SK-N-SH (cell line): ENCODE results near the gene CCND1. TPM values are rescaled to one million over a fixed set of nuclear protein-coding genes. Genes with fewer than 3 reads are reported as not detected.

Experiments used
- CTCF ChIA-PET: fragments of 300-600, 350-600 bp; formaldehyde crosslinking; extraction: SDS; loops from one replicate; lab custom pipeline; 2021; lab: Yijun Ruan, JAX
- POLR2A ChIA-PET: fragments of 350-600 bp; sonication (Branson Sonifier 250); formaldehyde crosslinking; extraction: SDS; loops from one replicate; lab custom pipeline; 2020; ENCODE audit warnings: antibody characterized with exemption, inconsistent platforms; lab: Yijun Ruan, JAX
- DNase-seq: peaks from one replicate; pipeline ENCODE4 v3.0.0; 2012
- H2AFZ ChIP-seq: fragments of 200-600 bp; sonication (generic); 2 replicates; pipeline ENCODE4 v1.8.1; 2016; ENCODE audit warnings: antibody characterized with exemption, mild to moderate bottlenecking, low read depth
- H3F3A ChIP-seq: fragments of 200-600 bp; sonication (generic); replicated peaks from 2 replicates; pipeline ENCODE3; 2016; ENCODE audit warnings: antibody characterized with exemption, mild to moderate bottlenecking; ENCODE audit not compliant: insufficient read depth
- H3K27ac ChIP-seq, 2 experiments: fragments of 200-500 bp in 1 of 2; fragments of 200-600 bp in 1 of 2; sonication (Bioruptor generic) in 1 of 2; sonication (generic), shearing (Covaris generic) in 1 of 2; 2 replicates each; pipeline versions ENCODE4 v1.5.1 to v1.6.1; 2014 to 2016; ENCODE audit warnings: low read depth in 2 of 2, inconsistent platforms in 1 of 2, low read length in 1 of 2, mild to moderate bottlenecking in 1 of 2, mixed read lengths in 1 of 2
- H3K27me3 ChIP-seq: fragments of 200-600 bp; sonication (generic), shearing (Covaris generic); 2 replicates; pipeline ENCODE4 v1.6.1; 2016; ENCODE audit warnings: mixed run types; ENCODE audit not compliant: insufficient read depth
- H3K36me3 ChIP-seq, 2 experiments: fragments of 200-500 bp in 1 of 2; fragments of 200-600 bp in 1 of 2; sonication (Bioruptor generic) in 1 of 2; sonication (generic) in 1 of 2; replicated peaks in 1 of 2; 2 replicates each; pipeline versions ENCODE3 to v1.5.1; 2014 to 2016; ENCODE audit warnings: low read length in 1 of 2, mild to moderate bottlenecking in 1 of 2; ENCODE audit not compliant: insufficient read depth in 2 of 2, control insufficient read depth in 1 of 2
- H3K4me1 ChIP-seq, 2 experiments: fragments of 200-500 bp in 1 of 2; fragments of 200-600 bp in 1 of 2; sonication (Bioruptor generic) in 1 of 2; sonication (generic), shearing (Covaris generic) in 1 of 2; 2 replicates each; pipeline versions ENCODE4 v1.5.1 to v1.6.1; 2014 to 2016; ENCODE audit warnings: low read depth in 1 of 2, low read length in 1 of 2, mixed run types in 1 of 2; ENCODE audit not compliant: insufficient read depth in 2 of 2, control insufficient read depth in 1 of 2
- H3K4me2 ChIP-seq: fragments of 200-600 bp; sonication (generic), shearing (Covaris generic); 2 replicates; pipeline ENCODE4 v1.6.1; 2017; ENCODE audit warnings: mixed run types
- H3K4me3 ChIP-seq, 2 experiments: fragments of 200-500 bp in 1 of 2; fragments of 200-600 bp in 1 of 2; sonication (Bioruptor generic) in 1 of 2; sonication (generic), shearing (Covaris generic) in 1 of 2; 2 replicates each; pipeline versions ENCODE4 v1.5.1 to v1.8.1; 2014 to 2016; ENCODE audit warnings: low read depth in 2 of 2, inconsistent platforms in 1 of 2, low read length in 1 of 2, mild to moderate bottlenecking in 1 of 2, mixed read lengths in 1 of 2, moderate library complexity in 1 of 2
- H3K79me2 ChIP-seq: fragments of 200-600 bp; sonication (generic); 2 replicates; pipeline ENCODE4 v1.8.1; 2017; ENCODE audit warnings: mild to moderate bottlenecking; ENCODE audit not compliant: insufficient read depth
- H3K9ac ChIP-seq: fragments of 200-600 bp; sonication (generic); 2 replicates; pipeline ENCODE4 v1.6.1; 2017; ENCODE audit warnings: mixed run types
- H3K9me2 ChIP-seq: fragments of 200-600 bp; sonication (generic); 2 replicates; pipeline ENCODE4 v1.6.1; 2017; ENCODE audit warnings: mixed run types
- H3K9me3 ChIP-seq: fragments of 200-600 bp; sonication (generic); 2 replicates; pipeline ENCODE4 v1.6.1; 2017; ENCODE audit warnings: mixed run types, mild to moderate bottlenecking, moderate library complexity
- H4K20me1 ChIP-seq: fragments of 200-600 bp; sonication (generic); 2 replicates; pipeline ENCODE4 v1.6.1; 2017; ENCODE audit warnings: mild to moderate bottlenecking, mixed run types; ENCODE audit not compliant: insufficient read depth
- EP300 ChIP-seq, 2 experiments: IDR thresholded peaks; 2 replicates each; pipeline versions ENCODE4 v1.4.0 to v1.6.1; 2012; ENCODE audit warnings: borderline replicate concordance in 1 of 2, low read depth in 1 of 2, low read length in 1 of 2
- FOSL2 ChIP-seq: IDR thresholded peaks from 2 replicates; pipeline ENCODE4 v1.4.0; 2012; ENCODE audit warnings: low read depth, mild to moderate bottlenecking, moderate library complexity, borderline replicate concordance
- FOXM1 ChIP-seq: IDR thresholded peaks from 2 replicates; pipeline ENCODE4 v1.4.0; 2012; ENCODE audit warnings: low read depth, mild to moderate bottlenecking
- GABPA ChIP-seq: IDR thresholded peaks from 2 replicates; pipeline ENCODE4 v1.4.0; 2012; ENCODE audit warnings: low read depth, mild to moderate bottlenecking
- MXI1 ChIP-seq: IDR thresholded peaks from 2 replicates; pipeline ENCODE4 v1.6.1; 2012; ENCODE audit warnings: mild to moderate bottlenecking, low read depth, low read length, improper control_type of control experiment
- RXRA ChIP-seq: IDR thresholded peaks from 2 replicates; pipeline ENCODE4 v1.4.0; 2012; ENCODE audit warnings: low read depth, mild to moderate bottlenecking, borderline replicate concordance
- USF1 ChIP-seq: IDR thresholded peaks from 2 replicates; pipeline ENCODE4 v1.4.0; 2012; ENCODE audit warnings: low read depth, borderline replicate concordance
- ZBTB33 ChIP-seq: IDR thresholded peaks from 2 replicates; pipeline ENCODE4 v1.4.0; 2012; ENCODE audit warnings: low read depth, borderline replicate concordance
- WGBS: methylation state at CpG from one replicate; pipeline ENCODE4 v1.1.6; 2017; ENCODE audit warnings: low lambda C conversion rate; 5-methylcytosine and 5-hydroxymethylcytosine counted together
- polyA plus RNA-seq, 3 experiments: library from polyadenylated mRNA; depleted of rRNA; stranded (reverse); fragments of >200 nt; gene quantifications; 2 replicates each; pipeline ENCODE4 v1.2.3, GENCODE V29; 2012

Gene CCND1
- polyA plus RNA-seq, 1 of the 3 experiments (the other 2 are of a cell fraction): 242 TPM

- no peak overlapping the region for H3K9ac ChIP-seq
- POLR2A ChIA-PET: no interaction called here
- no peak overlapping the region for H3K4me3 ChIP-seq
- no peak for TF ChIP-seq MXI1
- no peak for TF ChIP-seq ZBTB33
- TF ChIP-seq EP300 (IDR thresholded peaks at IDR 0.05; ENCODE audit: borderline replicate concordance in 1 of 2, low read depth in 1 of 2, low read length in 1 of 2): no peak
- TF ChIP-seq FOXM1: no peak
- no peaks in the 10 kb centered on the region for H3K9me2 ChIP-seq
- H3K27ac ChIP-seq: no peak overlapping the region
- CTCF ChIA-PET: no interaction called here
- no peaks in the 10 kb centered on the region for H3K79me2 ChIP-seq
- no peaks in the 10 kb centered on the region for H3K27me3 ChIP-seq
- no peak overlapping the region for H3K4me2 ChIP-seq
- no peaks in the 10 kb centered on the region; a peak in 1 of 4 replicates for H3K4me1 ChIP-seq
- H3F3A ChIP-seq: no peaks in the 10 kb centered on the region
- no peak overlapping the region for H2AFZ ChIP-seq
- H3K9me3 ChIP-seq: no peaks in the 10 kb centered on the region
- DNase-seq: no peak
- H3K36me3 ChIP-seq: no peaks in the 10 kb centered on the region
- WGBS: 88% methylated on average over 8 of the region's 8 CpGs
- no peaks in the 10 kb centered on the region for H4K20me1 ChIP-seq
These were observed 26.9 kb upstream of the CCND1 start for GRCh38 chr11:69614085-69614484.

- Histone ChIP-seq H2AFZ (no peak overlapping the region), H3K27me3 (no peaks in the 10 kb centered on the region)
- CTCF ChIA-PET: interaction anchor here (1.0 to 1.1 kb wide), 2 partner anchors 12 to 430 kb away, joined by 3 read pairs; no protein-coding TSS in a partner anchor
- 81% methylated on average over 10 of the region's 16 CpGs for WGBS
- TF ChIP-seq FOSL2: no peak
- no peak for TF ChIP-seq USF1
- no peak for TF ChIP-seq RXRA
- TF ChIP-seq GABPA: no peak
- TF ChIP-seq, all 33 proteins: peak for 0
- no peaks in the 10 kb centered on the region for H3F3A ChIP-seq
- H3K4me3 ChIP-seq: no peak overlapping the region
- no peaks in the 10 kb centered on the region for H3K79me2 ChIP-seq
- DNase-seq: no peak
- no peaks in the 10 kb centered on the region for H4K20me1 ChIP-seq
- peaks cover 0 to 7% of the 10 kb centered on the region in 2 experiments; a peak in 1 of 4 replicates for H3K4me1 ChIP-seq
- no peak overlapping the region for H3K9ac ChIP-seq
- no peaks in the 10 kb centered on the region for H3K9me2 ChIP-seq
- H3K9me3 ChIP-seq: no peaks in the 10 kb centered on the region
- POLR2A ChIA-PET: no interaction called here
- no peak overlapping the region for H3K4me2 ChIP-seq
- no peak overlapping the region for H3K27ac ChIP-seq
- H3K36me3 ChIP-seq: no peaks in the 10 kb centered on the region
These were observed 25.2 kb upstream of the CCND1 start for GRCh38 chr11:69615545-69616278.
